HG02588 (cell line): ENCODE data around the gene HS3ST3B1.

Experiments
- ATAC-seq: cut with Tn5 transposase; IDR thresholded peaks from one replicate; pipeline ENCODE4 v1.9.1; 2021; ENCODE audit warnings: mild to moderate bottlenecking, moderate library complexity; ENCODE audit not compliant: unreplicated experiment

The HS3ST3B1 gene

DNA sequence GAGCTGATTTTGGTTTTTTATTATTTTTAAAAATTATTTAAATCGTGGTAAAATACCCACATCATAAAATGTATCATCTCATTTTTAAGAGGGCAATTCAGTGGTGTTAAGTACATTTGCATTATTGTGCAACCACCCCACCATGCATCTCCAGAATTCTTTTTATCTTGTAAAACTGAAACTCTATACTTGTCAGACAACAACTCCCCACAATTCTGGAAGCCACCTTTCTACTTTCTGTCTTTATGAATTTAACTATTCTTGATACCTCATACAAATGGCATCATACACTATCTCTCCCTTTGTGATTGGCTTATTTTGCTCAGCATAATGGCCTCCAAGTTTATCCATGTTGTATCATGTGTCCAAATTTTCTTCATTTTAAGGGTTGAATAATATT is 97.9 kb downstream of the HS3ST3B1 start:
- no peak for ATAC-seq
